Lung microvascular endothelial cell (primary cell): ENCODE measurements around the gene FNDC3B. TPM values are rescaled to one million over a fixed set of nuclear protein-coding genes. Genes with fewer than 3 reads are reported as not detected.
A peak's percentile ranks its signal among the peaks of the same experiment; 100 is the strongest.

Experiments used
- DNase-seq, 2 donors: peaks; one replicate each; pipeline versions ENCODE4 v3.0.0 to v3.0.0-alpha.2; 2010; ENCODE audit warnings: low read depth in 2 of 2
- total RNA-seq: library from RNA; depleted of rRNA; stranded (reverse); fragments of >200 nt; gene quantifications from 2 replicates; pipeline ENCODE4 v1.2.1, GENCODE V29; 2014

FNDC3B gene
- total RNA-seq, 1 donor from 2014 or later: 74.6 TPM

GRCh38 chr3:172326993-172327392 is 287.6 kb downstream of the FNDC3B start:
- DNase-seq: no peak

- no peak for DNase-seq
These were observed 288.9 kb downstream of the FNDC3B start for GRCh38 chr3:172328282-172328681.

GRCh38 chr3:172329070-172329469 is 289.7 kb downstream of the FNDC3B start:
- DNase-seq: no peak

DNA sequence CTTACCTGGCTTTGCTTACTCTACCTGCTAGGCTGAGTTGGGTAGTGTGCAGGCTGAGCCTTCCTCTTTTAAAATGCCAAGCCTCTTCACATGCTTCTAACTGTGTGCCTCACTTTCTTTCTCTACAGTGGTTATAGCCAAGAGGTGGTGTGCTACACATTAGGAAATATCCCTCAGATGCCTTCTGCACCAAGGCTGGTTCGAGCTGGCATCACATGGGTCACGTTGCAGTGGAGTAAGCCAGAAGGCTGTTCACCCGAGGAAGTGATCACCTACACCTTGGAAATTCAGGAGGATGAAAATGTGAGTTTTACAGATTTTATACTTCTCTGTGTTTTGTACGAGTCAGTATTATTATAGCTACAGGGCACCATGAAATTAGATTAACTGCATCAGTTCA is 291.0 kb downstream of the FNDC3B start:
- DNase-seq: no peak

DNA sequence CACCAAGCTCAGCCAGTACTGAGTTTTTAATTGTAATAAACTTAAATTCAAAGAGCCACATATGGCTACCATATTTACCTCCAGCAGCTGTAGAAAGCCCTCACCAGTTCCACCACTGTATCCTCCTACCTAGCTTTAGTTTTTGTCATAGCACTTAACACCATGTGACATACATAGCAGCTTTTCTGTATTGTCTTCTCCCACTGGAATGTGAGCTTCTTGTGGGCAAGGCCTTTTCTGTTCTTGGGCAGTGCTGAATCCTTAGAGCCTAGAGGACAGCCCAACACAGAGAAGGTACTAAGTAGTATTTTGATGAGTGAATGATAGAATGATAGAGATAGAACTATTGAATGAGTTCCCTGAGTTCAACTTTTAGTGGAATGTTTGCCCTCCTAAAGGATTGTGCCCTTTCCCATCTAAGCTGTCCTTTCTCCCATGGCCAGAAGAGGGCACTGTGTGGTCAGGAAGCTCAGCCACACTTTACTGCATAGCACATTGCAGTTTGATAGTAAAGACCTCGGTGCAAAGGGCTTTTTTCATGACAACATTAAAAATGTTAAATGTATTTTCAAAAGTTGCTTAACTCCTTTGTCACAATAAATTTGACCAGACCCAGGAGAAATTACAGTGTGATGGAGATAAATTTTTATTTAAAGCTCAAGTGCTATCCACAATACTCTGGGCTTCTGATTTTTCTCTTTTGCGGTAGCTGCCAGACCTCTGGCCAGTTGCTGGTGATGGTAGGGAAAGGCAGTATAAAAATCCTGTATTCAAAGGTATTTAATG is 293.1 kb downstream of the FNDC3B start:
- DNase-seq: peak; percentile 64 to 79

- DNase-seq: no peak
These were observed 293.6 kb downstream of the FNDC3B start for GRCh38 chr3:172333042-172333377.

- peak in 1 of 2 donors; percentile 11 for DNase-seq
These were observed 294.5 kb downstream of the FNDC3B start for GRCh38 chr3:172333692-172334457.

DNA sequence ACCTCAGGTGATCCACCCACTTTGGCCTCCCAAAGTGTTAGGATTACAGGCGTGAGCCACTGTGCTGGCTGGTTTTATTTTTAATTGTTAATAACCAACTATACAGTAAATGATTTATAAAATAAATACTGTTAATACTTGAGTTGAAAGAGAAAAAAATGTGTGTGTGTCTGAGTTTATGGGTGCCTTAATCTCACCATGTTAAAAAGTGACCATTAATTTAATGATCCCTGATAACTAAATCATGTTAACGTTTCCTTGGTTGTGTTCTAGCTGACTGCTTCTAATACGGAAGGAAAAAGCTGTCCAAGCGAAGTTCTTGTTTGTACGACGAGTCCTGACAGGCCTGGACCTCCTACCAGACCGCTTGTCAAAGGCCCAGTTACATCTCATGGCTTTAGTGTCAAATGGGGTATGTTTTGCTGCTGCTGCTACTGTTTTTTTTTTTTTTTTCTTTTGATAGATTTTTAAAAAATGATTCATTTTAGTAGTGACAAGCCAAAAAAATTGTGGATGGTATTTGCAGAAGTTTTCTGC is 295.4 kb downstream of the FNDC3B start:
- DNase-seq: no peak

- no peak for DNase-seq
These were observed 300.5 kb downstream of the FNDC3B start for GRCh38 chr3:172339892-172340291.

DNA sequence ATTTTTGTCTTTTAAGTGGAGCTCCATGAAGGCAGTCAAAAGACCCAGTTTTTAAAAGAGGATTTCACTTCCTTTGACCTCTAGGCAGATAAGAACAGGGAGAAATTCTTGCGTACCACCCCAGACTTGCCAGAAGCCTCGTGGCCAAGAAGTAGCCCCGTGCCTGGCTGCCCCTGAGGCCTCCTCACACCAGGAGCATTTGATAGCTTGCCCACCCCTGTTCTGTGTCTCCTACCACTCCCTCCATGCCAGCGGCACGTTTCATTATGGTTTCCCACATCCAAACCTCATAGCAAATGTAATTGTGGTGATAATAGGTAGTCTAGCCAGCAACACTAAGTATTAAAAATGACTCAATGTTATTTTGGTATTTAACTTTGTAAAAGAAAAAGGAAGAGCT is 301.2 kb downstream of the FNDC3B start:
- no peak for DNase-seq

DNA sequence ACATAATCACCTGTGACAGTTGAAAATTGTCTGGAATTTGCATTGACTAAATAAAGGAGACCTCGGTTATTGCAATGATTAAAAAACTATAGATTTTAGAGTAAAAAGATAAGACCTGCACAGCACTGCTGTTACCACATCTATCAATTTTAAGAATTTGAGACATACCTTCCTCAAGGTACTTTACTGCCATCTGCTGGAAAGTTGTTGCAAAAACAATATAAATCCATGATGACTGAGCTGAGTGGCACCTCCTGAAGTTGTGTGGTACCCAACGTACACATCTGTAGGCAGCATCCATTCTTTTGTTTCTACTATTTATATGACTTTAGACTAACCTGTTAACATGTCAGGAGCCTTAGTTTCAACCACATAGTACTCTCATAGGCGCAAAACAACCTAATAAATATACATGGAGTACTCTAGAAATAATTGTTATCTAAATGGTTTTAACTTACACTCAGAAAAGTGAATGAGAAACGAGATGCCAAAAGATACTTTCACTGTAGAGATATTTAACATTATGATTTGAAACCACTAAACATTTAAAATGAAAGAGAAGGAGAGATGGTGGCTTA is 302.2 kb downstream of the FNDC3B start:
- peak; percentile 67 to 75 for DNase-seq

- no peak for DNase-seq
These were observed 302.8 kb downstream of the FNDC3B start for GRCh38 chr3:172342097-172342659.

DNA sequence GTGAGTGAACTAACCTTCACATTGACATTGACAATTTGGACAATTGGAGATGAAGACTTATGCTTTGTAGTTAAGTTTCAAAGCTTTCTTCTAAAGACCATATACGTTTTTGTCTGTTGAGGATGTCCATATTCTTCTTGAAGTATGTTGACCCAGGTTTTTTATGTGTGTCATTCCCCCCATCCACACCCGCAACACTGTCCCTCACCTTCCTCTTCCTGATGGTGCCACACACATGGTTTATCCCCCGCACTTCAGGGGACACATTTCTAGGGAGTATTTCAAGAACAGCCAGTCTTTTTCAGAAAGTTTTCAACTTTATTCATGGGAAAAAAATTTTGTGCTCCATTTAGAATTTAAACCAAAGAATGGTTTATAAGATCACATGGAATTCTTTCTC is 303.7 kb downstream of the FNDC3B start:
- no peak for DNase-seq

- no peak for DNase-seq
These were observed 304.6 kb downstream of the FNDC3B start for GRCh38 chr3:172343979-172344378.

DNA sequence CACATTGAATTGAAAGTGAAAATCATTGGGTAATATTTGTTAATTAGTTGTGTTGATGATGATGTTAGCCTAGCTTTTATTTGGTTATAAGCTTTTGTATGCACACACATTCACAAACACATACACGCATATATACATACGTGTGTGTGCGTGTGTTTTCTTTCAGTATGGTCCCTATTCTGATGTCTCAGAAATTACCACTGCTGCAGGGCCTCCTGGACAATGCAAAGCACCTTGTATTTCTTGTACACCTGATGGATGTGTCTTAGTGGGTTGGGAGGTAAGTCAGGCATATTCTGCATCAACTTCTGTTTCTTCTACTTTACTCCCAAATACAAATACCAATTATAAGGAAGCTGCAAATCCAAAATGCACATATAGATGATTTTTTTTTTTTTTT is 306.8 kb downstream of the FNDC3B start:
- DNase-seq: no peak

DNA sequence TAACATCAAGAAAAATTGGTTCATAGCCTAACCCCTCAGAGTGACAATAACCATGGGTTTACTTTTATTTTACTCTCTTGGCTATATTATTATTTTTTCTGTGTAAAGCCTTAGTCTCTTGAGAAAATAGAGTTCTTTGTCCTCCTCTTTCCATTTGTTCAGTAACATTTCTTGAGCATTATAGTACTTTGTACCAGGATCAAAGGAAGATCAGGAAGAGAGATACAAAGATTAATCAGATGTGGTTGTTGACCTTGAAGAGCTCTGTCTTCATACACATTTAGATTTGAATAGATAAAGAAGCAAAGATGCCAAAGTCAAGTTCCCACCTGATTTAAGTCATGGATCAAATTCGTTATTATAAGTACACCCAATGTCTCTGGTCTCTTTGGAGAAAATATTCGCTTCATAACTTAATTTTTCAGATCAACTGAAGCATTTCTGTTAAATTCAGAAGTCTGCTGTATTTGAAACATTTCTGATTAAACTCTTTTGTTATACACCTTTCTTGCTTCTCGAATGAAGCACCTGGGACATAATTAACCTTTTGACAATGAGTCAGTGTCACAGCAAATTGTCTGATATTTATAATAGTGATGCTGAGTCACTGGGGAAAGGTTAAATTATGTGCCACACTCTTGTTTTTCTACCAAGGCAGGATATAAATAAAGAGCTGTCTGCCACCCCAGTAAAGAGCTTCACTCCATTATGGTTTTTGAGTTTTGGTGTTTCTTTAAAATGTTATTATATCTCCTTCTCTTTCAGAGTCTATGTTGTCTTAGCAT is 308.7 kb downstream of the FNDC3B start:
- peak; percentile 23 to 33 for DNase-seq

DNA sequence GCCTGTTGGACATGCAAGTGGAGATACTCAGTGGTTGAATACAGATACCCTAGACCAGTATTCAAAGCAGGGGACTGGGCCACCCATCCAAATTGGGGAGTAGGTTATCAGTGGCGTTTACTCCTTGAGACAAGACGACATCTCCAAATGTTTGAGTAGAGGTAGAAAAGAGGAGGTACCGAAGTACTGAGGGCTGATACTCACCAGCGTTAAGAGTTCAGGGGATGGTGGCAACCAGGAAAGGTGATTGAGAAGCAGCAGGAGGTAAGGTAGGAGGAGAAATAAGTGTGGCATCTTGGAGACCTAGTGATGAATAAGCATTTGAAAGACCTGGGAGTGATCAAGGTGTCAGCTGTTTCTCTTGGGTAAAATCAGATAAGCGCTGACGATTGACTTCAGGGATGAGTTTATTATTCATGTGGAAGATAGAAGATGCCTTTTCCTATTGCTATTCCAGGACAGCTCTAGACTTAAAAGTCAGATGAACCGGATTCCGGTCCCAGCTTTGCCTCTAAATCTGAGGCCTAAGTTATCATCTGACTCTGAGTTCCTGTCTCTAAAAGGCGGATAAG is 312.6 kb downstream of the FNDC3B start:
- DNase-seq: no peak

DNA sequence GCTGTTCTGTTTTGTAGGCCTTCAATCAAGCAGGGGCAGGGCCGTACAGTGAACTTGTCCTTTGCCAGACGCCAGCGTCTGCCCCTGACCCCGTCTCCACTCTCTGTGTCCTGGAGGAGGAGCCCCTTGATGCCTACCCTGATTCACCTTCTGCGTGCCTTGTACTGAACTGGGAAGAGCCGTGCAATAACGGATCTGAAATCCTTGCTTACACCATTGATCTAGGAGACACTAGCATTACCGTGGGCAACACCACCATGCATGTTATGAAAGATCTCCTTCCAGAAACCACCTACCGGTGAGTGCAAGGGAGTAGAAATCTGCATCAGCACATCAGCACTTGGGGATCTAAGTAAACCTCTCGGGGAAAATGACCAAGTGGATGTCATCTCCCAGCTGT is 313.4 kb downstream of the FNDC3B start:
- no peak for DNase-seq

DNA sequence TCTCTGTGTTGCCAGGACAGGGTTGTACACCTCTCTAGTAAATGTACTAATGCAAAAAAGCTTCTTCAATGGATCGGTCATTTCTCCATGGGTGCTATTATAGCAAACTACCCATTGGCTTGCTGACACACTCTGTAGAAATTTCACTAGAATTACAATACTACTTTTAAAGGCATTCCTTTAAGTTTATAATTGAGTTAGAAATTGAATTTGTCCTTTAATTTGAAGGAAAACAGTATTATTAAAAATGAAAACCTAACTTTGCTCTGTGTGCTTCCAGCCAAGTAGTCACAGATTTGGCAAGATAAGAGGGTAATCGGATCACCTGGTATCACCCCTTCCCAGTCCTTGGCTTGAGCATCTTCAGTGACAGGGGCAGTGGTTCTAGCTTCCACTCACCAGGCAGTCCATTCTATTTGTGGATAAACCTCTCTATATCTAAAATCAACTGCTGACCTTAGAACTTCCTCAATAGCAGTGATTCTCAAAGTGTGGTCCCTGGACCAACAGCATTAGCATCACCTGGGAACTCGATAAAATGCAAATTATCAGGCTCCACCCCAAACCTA is 315.6 kb downstream of the FNDC3B start:
- DNase-seq: no peak

DNA sequence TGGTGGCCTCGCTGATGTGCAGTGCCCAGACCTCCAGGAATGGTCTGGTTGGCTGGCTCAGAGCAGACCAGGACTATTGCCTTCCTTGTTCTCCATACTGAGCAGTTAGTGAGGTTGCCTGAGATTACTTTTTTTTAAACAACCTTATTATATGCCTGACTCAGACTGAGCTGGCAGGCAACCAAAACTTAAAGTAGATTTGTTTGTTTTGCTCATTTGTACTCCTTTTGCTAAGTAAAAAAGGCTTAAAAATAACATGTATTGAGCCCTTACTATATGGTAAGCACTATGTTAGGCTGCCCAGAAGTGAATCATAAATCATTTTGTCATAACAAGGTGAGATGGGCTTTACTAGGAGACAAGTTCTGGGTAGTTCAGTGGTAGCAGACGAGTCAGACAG is 316.5 kb downstream of the FNDC3B start:
- peak; percentile 9 to 83 for DNase-seq

DNA sequence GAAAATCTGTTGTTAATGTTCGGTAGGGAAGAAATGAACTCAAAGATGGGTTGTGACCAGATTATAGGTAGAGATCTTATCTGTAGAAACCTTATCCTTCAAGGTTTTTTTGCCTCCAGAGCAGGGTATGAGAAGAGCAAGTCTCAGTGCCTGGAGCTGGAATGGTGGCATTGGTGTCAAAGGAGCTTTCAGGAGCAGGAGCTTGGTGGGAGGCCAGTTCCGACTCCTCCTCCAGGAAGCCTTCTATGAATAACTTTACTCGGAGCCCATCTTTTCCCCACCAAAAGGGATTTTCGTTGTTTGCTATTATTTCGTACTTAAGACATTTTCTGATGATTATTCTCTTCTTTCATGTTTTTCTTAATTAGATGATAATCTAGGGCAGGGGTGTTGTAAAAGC is 317.0 kb downstream of the FNDC3B start:
- no peak for DNase-seq
